Measurements from ENCODE around the gene FST.

FST gene

GRCh38 chr5:53488195-53488722, 7.8 kb downstream of the FST start:
- no peak for TF ChIP-seq CTCF (conservative IDR thresholded peaks at IDR 0.05; ENCODE audit: low read length)
- no peak for TF ChIP-seq EZH2phosphoT487 (IDR thresholded peaks at IDR 0.05; ENCODE audit: borderline replicate concordance)
- Histone ChIP-seq H3K27me3 (ENCODE audit: insufficient read depth, low read length, poor library complexity, severe bottlenecking) (peaks cover 3% of the 10 kb centered on the region), H3K79me2 (ENCODE audit: insufficient read depth, low read length) (no peaks in the 10 kb centered on the region), H3K4me1 (ENCODE audit: insufficient read depth, low read length, poor library complexity, severe bottlenecking) (no peaks in the 10 kb centered on the region), H3K36me3 (ENCODE audit: insufficient read depth, low read length) (no peaks in the 10 kb centered on the region), H3K9me2 (replicated peaks; ENCODE audit: low read depth, low read length) (no peaks in the 10 kb centered on the region), H2AFZ (ENCODE audit: low read length) (no peak overlapping the region), H4K20me1 (ENCODE audit: insufficient read depth, low read length, poor library complexity, severe bottlenecking) (no peaks in the 10 kb centered on the region), H3K4me3 (ENCODE audit: low read length, poor library complexity, severe bottlenecking) (no peak overlapping the region), H3K9me3 (ENCODE audit: insufficient read depth, low read depth, low read length) (no peaks in the 10 kb centered on the region), H3K4me2 (ENCODE audit: low read depth, low read length, poor library complexity, severe bottlenecking) (no peak overlapping the region), H3F3A (ENCODE audit: low read depth) (no peaks in the 10 kb centered on the region), H3K9ac (ENCODE audit: low read depth, low read length, poor library complexity, severe bottlenecking) (no peak overlapping the region)

- Histone ChIP-seq H4K20me1 (ENCODE audit: insufficient read depth, low read length, poor library complexity, severe bottlenecking) (no peaks in the 10 kb centered on the region), H3K9me3 (ENCODE audit: insufficient read depth, low read depth, low read length) (no peaks in the 10 kb centered on the region), H3K27me3 (ENCODE audit: insufficient read depth, low read length, poor library complexity, severe bottlenecking) (peaks cover 3% of the 10 kb centered on the region), H3K4me2 (ENCODE audit: low read depth, low read length, poor library complexity, severe bottlenecking) (no peak overlapping the region), H3K9ac (ENCODE audit: low read depth, low read length, poor library complexity, severe bottlenecking) (no peak overlapping the region), H3K79me2 (ENCODE audit: insufficient read depth, low read length) (no peaks in the 10 kb centered on the region), H3F3A (ENCODE audit: low read depth) (no peaks in the 10 kb centered on the region), H3K4me1 (ENCODE audit: insufficient read depth, low read length, poor library complexity, severe bottlenecking) (no peaks in the 10 kb centered on the region), H3K36me3 (ENCODE audit: insufficient read depth, low read length) (no peaks in the 10 kb centered on the region), H3K9me2 (replicated peaks; ENCODE audit: low read depth, low read length) (no peaks in the 10 kb centered on the region), H3K4me3 (ENCODE audit: low read length, poor library complexity, severe bottlenecking) (no peak overlapping the region), H2AFZ (ENCODE audit: low read length) (no peak overlapping the region)
- no peak for TF ChIP-seq EZH2phosphoT487 (IDR thresholded peaks at IDR 0.05; ENCODE audit: borderline replicate concordance)
- no peak for TF ChIP-seq CTCF (conservative IDR thresholded peaks at IDR 0.05; ENCODE audit: low read length)
Measured at GRCh38 chr5:53490747-53491146, 10.3 kb downstream of the FST start.

GRCh38 chr5:53501054-53501453, 20.6 kb downstream of the FST start:
- TF ChIP-seq CTCF (conservative IDR thresholded peaks at IDR 0.05; ENCODE audit: low read length) (no peak), EZH2phosphoT487 (IDR thresholded peaks at IDR 0.05; ENCODE audit: borderline replicate concordance) (no peak)
- H3K4me3 ChIP-seq (ENCODE audit: low read length, poor library complexity, severe bottlenecking) = no peak overlapping the region

More at GRCh38 chr5:53501054-53501453, 20.6 kb downstream of the FST start:
- no peaks in the 10 kb centered on the region for H4K20me1 ChIP-seq (ENCODE audit: insufficient read depth, low read length, poor library complexity, severe bottlenecking)
- H3F3A ChIP-seq (ENCODE audit: low read depth) = no peaks in the 10 kb centered on the region
- no peaks in the 10 kb centered on the region for H3K4me1 ChIP-seq (ENCODE audit: insufficient read depth, low read length, poor library complexity, severe bottlenecking)
- no peaks in the 10 kb centered on the region for H3K9me3 ChIP-seq (ENCODE audit: insufficient read depth, low read depth, low read length)
- H3K9ac ChIP-seq (ENCODE audit: low read depth, low read length, poor library complexity, severe bottlenecking) = no peak overlapping the region
- H3K27me3 ChIP-seq (ENCODE audit: insufficient read depth, low read length, poor library complexity, severe bottlenecking) = peaks cover 37% of the 10 kb centered on the region
- H3K79me2 ChIP-seq (ENCODE audit: insufficient read depth, low read length) = no peaks in the 10 kb centered on the region
- H3K4me2 ChIP-seq (ENCODE audit: low read depth, low read length, poor library complexity, severe bottlenecking) = no peak overlapping the region
- no peaks in the 10 kb centered on the region for H3K9me2 ChIP-seq (replicated peaks; ENCODE audit: low read depth, low read length)
- no peaks in the 10 kb centered on the region for H3K36me3 ChIP-seq (ENCODE audit: insufficient read depth, low read length)
- H2AFZ ChIP-seq (ENCODE audit: low read length) = no peak overlapping the region
